Aorta (tissue), 5 donors: ENCODE data around the gene MCEE. TPM values are rescaled to one million over a fixed set of nuclear protein-coding genes. Genes with fewer than 3 reads are reported as not detected.
"Not testable (repeated sequence)": the region's sequence is repeated elsewhere in the genome, so short reads cannot be mapped to it uniquely, and the experiment has no call there.

Source experiments
- ATAC-seq: fragments of 200-7000 bp; cut with Tn5 transposase; one replicate; pipeline ENCODE4 v1.9.1; 2022; ENCODE audit warnings: moderate library complexity; ENCODE audit not compliant: low FRiP score
- DNase-seq, 2 donors: peaks; one replicate each; pipeline ENCODE4 v3.0.0-alpha.2; 2020
- H3K27ac ChIP-seq, 2 donors: one replicate each; pipeline ENCODE4 v1.5.1; 2013; ENCODE audit warnings: low read length in 2 of 2, mild to moderate bottlenecking in 2 of 2, moderate library complexity in 2 of 2, control low read depth in 1 of 2, inconsistent platforms in 1 of 2, low read depth in 1 of 2
- H3K27me3 ChIP-seq, 2 donors: one replicate each; pipeline ENCODE4 v1.6.1; 2013; ENCODE audit warnings: control low read depth in 1 of 2, low read length in 1 of 2, mild to moderate bottlenecking in 1 of 2, moderate library complexity in 1 of 2; ENCODE audit not compliant: insufficient read depth in 2 of 2, control insufficient read depth in 1 of 2
- H3K36me3 ChIP-seq, 2 donors: one replicate each; pipeline ENCODE4 v1.6.1; 2013; ENCODE audit warnings: control low read depth in 1 of 2, low read length in 1 of 2, mild to moderate bottlenecking in 1 of 2; ENCODE audit not compliant: insufficient read depth in 2 of 2, control insufficient read depth in 1 of 2
- H3K4me1 ChIP-seq, 2 donors: one replicate each; pipeline ENCODE4 v1.6.1; 2013; ENCODE audit warnings: low read length in 2 of 2, control low read depth in 1 of 2, mild to moderate bottlenecking in 1 of 2, moderate library complexity in 1 of 2; ENCODE audit not compliant: insufficient read depth in 2 of 2, control insufficient read depth in 1 of 2
- H3K4me3 ChIP-seq, 2 donors: one replicate each; pipeline ENCODE4 v1.5.1; 2013; ENCODE audit warnings: low read length in 2 of 2, control low read depth in 1 of 2, mild to moderate bottlenecking in 1 of 2
- H3K9me3 ChIP-seq: one replicate; pipeline ENCODE4 v1.6.1; 2013; ENCODE audit warnings: mild to moderate bottlenecking, low read length; ENCODE audit not compliant: control insufficient read depth
- WGBS, 2 donors: extraction: QIAGEN DNeasy Blood & Tissue Kit; methylation state at CpG; one replicate each; pipeline ENCODE4 v1.1.7; 2013; 5-methylcytosine and 5-hydroxymethylcytosine counted together
- intact Hi-C, 2 donors: fragments of 100-400 bp; cut with DNase I; formaldehyde crosslinking; loops; one replicate each; pipeline versions ENCODE4 v1.14.2 to v1.15.0; 2022
- polyA plus RNA-seq, 2 donors: library from polyadenylated mRNA; stranded (reverse); fragments of 200-250 nt; gene quantifications; one replicate each; pipeline ENCODE4 v1.2.3, GENCODE V29; 2013
- total RNA-seq, 2 donors: library from RNA; stranded (reverse); fragmentation: NEBNext Ultra II Directional; extraction: Animal tissue kit (Norgen Biotek cat#: 25700); gene quantifications; one replicate each; pipeline ENCODE4 v1.2.1, GENCODE V29; 2021
- donor health status: healthy with polysubstance abuse.
- donor health status: Bipolar disorder and iron deficiency.
- donor health status: DM: no; HTN: no; CAD: no.
- donor health status: DM: no; HTN: no; CAD: no.
- donor health status: DM: yes; HTN: yes; CAD: no.

MCEE gene
- total and polyA plus RNA-seq, 4 donors, result 16.4 to 32.1 (median 27.9) TPM

DNA sequence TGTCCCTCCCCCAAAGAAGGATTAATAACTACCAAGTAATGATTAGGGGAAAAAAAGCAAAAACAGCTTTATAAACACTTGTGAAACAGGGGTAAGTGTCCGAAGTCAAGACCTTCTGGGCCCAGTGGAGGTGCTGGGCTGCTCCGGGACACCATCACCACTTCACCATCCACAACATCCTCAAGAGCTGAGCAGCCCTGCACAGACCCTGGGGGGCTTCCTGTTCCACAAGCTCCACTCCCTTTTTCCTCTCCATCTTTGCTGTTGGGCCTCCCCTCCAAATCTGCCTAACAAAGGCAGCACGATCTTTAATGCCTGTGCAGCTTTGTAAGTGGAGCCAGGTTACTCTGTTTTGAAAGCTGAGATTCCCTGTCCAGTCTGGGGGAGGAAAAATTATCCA lies 46.7 kb downstream of the MCEE start:
- H3K4me1 ChIP-seq, intact Hi-C loops, H3K27ac ChIP-seq, H3K27me3 ChIP-seq, H3K4me3 ChIP-seq, H3K9me3 ChIP-seq, ATAC-seq, H3K36me3 ChIP-seq, DNase-seq: not testable (repeated sequence)
- WGBS, 2 donors, result no CpG with 5 or more reads among the region's 3 CpGs

DNA sequence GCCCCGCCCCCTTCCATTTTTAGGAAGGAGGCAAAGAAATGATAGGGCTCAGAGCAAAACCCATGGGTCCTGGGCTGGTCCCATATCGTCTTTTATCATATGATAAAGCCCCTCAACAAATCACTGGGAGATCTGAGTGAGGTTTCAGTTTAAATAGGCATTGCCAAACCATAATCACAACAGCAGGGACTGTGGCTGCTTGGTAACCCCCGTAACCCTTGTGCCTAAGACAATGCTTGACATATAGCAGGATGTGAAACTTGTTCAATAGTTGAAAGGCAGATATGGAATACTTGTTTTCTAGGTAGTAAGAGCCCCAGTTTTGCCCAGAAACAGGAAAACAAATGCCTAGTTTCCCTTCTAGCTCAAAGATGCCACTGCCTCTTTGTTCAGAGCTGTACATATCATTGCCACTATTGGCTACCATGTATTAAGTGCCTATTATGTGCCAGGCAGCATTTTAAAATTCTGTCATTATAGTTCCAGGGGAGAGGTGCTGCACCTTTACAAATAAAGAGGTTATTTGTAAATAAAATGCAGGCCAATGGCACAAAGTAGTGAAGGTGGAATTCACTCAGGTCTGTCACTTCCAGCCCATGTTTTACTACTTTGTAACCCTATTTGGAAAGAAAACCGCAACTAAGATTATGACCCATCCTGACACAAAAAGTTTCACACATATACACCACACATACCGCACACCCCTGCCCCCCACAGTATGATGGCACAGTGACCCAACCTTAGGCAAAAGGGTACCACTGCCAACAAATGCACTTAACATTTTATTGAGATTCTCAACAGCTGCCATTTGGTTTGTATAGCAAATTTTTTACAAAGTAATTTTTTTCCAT lies 47.4 kb downstream of the MCEE start:
- no peak for ATAC-seq
- Histone ChIP-seq H3K36me3 (peaks cover 0 to 4% of the 10 kb centered on the region in 2 donors), H3K27me3 (no peaks in the 10 kb centered on the region), H3K4me3 (no peak overlapping the region), H3K9me3 (no peaks in the 10 kb centered on the region), H3K27ac (no peak overlapping the region), H3K4me1 (no peaks in the 10 kb centered on the region)
- 80 to 84% methylated on average over 5 of the region's 5 CpGs for WGBS, 2 donors
- no peak for DNase-seq
- intact Hi-C loops, result no loop called here

DNA sequence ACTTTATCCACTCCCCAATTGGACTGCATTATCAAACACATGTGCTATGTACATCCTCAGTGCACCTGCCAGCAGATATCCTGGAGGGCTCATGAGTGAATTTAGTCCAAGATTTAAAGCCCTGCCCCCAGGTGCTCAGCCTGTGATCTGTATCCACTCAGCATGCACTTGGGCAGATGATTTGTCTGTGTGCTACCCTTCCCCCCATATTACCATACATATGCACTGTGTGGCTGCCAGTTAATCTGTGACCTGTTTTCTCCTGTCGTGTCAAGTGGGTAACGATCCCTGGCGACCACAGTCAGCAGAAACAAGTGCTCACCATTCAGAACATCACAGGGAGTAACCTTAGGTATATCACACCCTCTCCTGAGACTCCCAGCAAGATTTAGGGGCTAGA lies 51.4 kb downstream of the MCEE start:
- no peak for DNase-seq
- no peaks in the 10 kb centered on the region for H3K4me1 ChIP-seq
- intact Hi-C loops, result no loop called here
- H3K4me3 ChIP-seq, result no peak overlapping the region
- H3K9me3 ChIP-seq, result no peaks in the 10 kb centered on the region
- no peak overlapping the region for H3K27ac ChIP-seq
- peaks cover 0 to 8% of the 10 kb centered on the region in 2 donors for H3K36me3 ChIP-seq
- H3K27me3 ChIP-seq, result no peaks in the 10 kb centered on the region
- 86 to 89% methylated on average over 3 of the region's 3 CpGs for WGBS, 2 donors
- ATAC-seq, result no peak

DNA sequence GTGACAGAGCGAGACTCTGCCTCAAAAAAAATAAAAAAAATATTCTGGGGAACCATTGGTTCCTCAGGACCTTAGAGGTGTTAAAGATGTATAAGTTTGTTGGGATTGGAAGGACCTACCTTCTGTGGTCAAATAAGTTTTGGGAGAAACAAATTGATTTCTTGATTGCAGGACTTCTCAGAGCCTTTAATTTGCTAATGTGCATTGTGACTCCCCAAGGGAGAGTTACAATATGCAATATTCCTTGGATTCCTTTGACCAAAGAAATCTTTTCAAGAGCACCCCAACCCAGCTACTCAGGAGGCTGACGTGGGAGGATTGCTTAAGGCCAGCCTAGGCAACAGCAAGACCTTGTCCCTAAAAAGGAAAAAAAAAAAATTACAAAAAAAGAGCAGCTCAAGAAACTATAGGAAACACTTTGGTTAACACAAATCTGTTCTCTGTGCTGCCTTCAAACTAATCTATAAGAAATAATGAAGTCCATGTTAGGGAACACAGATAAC lies 55.1 kb downstream of the MCEE start:
- ATAC-seq (no peak), DNase-seq (no peak)
- WGBS, 2 donors, result 95 to 96% methylated on average over 2 of the region's 2 CpGs
- Histone ChIP-seq H3K27me3 (no peaks in the 10 kb centered on the region), H3K4me1 (no peaks in the 10 kb centered on the region), H3K9me3 (no peaks in the 10 kb centered on the region), H3K27ac (no peak overlapping the region), H3K36me3 (peaks cover 0 to 8% of the 10 kb centered on the region in 2 donors), H3K4me3 (no peak overlapping the region)
- intact Hi-C loops, result no loop called here

DNA sequence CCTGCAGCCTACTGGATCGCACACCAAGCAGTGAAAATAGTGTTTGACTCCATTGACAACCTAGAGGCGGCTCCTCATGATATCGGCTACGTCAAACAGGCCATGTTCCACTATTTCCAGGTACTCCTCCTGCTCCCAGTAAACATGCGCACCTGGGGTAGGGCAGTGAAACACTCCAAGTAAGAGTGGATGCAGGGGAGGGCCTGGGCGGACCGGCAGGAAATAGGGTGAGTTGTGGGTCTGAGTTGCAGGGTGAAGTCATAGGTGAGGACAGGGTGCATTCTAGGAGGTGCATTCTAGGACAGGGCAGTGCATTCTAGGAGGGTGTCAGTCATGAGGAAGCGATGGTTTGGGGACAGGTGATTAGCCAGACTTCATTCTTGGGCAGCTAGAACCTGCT lies 56.6 kb downstream of the MCEE start:
- WGBS, 2 donors, result 90 to 93% methylated on average over 8 of the region's 8 CpGs
- H3K9me3 ChIP-seq, result no peaks in the 10 kb centered on the region
- H3K27ac ChIP-seq, result no peak overlapping the region
- ATAC-seq, result no peak
- no peak for DNase-seq
- H3K27me3 ChIP-seq, result no peaks in the 10 kb centered on the region
- intact Hi-C loops, result no loop called here
- H3K4me3 ChIP-seq, result no peak overlapping the region
- H3K4me1 ChIP-seq, result no peaks in the 10 kb centered on the region
- H3K36me3 ChIP-seq, result peaks cover 0 to 4% of the 10 kb centered on the region in 2 donors

DNA sequence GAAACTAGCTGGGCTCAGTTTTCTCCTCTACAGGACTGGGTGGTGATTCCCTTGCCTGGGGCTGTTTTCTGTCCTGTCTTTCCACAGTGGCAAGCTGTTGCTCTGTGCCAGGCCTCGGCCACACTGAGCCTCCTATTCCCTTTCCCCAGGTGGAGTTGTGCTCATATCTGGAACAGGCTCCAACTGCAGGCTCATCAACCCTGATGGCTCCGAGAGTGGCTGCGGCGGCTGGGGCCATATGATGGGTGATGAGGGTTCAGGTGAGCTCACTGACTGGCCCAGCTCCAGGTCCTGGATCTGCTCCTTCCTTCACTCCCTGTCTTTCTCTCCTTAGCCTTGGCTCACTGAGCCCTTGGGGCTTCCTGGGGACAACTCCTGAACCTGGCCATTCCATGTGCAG lies 57.5 kb downstream of the MCEE start:
- H3K36me3 ChIP-seq, result peaks cover 0 to 3% of the 10 kb centered on the region in 2 donors
- intact Hi-C loops, result no loop called here

DNA sequence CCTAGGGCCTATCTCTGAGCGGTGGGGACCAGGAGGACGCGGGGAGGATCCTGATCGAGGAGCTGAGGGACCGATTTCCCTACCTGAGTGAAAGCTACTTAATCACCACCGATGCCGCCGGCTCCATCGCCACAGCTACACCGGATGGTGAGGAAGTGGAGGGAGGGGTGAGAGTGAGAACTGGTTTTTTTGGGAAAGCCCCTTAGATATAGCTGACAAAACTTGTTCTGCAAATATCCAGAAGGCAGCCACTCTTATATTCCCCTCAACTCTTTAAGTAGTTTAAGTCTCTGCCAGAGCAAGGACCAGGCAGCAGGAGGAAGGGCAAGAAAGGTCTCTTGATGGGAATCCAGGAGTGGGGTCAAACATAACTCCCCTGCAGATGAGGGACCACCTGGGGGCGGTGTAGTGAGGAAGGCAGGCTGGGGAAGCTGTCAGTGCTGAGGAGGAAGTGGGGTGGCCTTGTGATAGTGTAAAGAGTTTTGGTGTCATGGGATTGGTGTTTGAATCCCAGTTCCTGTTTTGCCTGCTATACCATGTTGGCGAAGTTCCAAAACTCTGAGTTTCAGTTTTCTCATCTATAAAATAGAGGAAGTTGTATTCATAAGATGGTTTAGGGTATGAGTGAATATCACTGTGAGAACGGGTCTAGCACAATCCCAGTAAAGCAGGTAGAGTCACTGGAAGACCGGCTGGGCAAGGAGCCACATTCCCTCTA lies 58.2 kb downstream of the MCEE start:
- ATAC-seq (no peak), DNase-seq (peak in 1 of 2 donors; percentile 70)
- WGBS, 2 donors, result 84 to 88% methylated on average over 14 of the region's 14 CpGs
- intact Hi-C loops, result no loop called here
- Histone ChIP-seq H3K4me1 (no peaks in the 10 kb centered on the region), H3K9me3 (no peaks in the 10 kb centered on the region), H3K36me3 (peaks cover 0 to 1% of the 10 kb centered on the region in 2 donors), H3K27me3 (no peaks in the 10 kb centered on the region), H3K27ac (no peak overlapping the region), H3K4me3 (no peak overlapping the region)

More for the DNA sequence above, 57.5 kb downstream of the MCEE start:
- H3K4me3 ChIP-seq, result no peak overlapping the region
- DNase-seq (no peak), ATAC-seq (no peak)
- WGBS, 2 donors, result 95 to 96% methylated on average over 4 of the region's 4 CpGs
- H3K27me3 ChIP-seq, result no peaks in the 10 kb centered on the region
- no peaks in the 10 kb centered on the region for H3K4me1 ChIP-seq
- H3K9me3 ChIP-seq, result no peaks in the 10 kb centered on the region
- H3K27ac ChIP-seq, result no peak overlapping the region

DNA sequence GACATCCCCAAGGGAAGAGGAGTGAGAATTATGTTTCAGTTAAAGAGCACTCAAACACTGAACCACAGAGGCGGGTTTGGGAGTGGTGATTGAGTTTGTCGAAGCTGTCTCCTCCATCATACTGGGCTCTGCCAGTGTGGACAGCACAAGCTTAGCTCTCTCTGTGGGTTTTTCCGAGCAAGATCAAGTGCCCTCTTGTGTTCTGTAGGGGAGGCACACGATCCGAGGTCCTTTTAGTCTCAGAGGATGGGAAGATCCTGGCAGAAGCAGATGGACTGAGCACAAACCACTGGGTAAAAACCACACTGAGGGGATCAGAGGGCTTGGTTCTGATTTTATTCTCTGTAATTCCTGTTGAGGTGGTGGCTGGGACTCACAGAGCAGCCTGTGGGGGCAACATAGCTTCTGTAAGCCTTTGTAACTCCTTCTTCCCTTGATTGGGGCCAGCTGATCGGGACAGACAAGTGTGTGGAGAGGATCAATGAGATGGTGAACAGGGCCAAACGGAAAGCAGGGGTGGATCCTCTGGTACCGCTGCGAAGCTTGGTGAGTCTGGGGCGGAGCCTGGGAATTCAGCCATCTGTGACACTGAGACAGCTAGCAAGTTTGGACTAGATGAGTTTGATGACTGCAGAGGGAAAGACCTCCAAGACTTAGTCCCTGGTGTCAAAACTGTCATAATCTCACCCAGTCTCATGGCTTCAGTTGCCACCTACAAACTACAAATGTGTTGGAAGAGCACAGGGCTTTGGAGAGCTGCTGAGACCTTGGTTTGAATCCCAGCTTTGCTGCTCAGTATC lies 59.5 kb downstream of the MCEE start:
- DNase-seq, result no peak
- Histone ChIP-seq H3K27me3 (no peaks in the 10 kb centered on the region), H3K4me1 (no peaks in the 10 kb centered on the region), H3K27ac (no peak overlapping the region), H3K36me3 (no peaks in the 10 kb centered on the region), H3K4me3 (no peak overlapping the region), H3K9me3 (no peaks in the 10 kb centered on the region)
- ATAC-seq, result no peak
- intact Hi-C loops, result no loop called here
- WGBS, 2 donors, result 56 to 60% methylated on average over 10 of the region's 10 CpGs
